DMS114 treated with DMSO at 0.1 percent for 48 hours (cell line): ENCODE results near the gene STK32C.

ENCODE experiments used
- DNase-seq: peaks from one replicate; lab custom pipeline; 2025; ENCODE audit not compliant: unreplicated experiment; lab: John Stamatoyannopoulos, UW

STK32C gene

DNA sequence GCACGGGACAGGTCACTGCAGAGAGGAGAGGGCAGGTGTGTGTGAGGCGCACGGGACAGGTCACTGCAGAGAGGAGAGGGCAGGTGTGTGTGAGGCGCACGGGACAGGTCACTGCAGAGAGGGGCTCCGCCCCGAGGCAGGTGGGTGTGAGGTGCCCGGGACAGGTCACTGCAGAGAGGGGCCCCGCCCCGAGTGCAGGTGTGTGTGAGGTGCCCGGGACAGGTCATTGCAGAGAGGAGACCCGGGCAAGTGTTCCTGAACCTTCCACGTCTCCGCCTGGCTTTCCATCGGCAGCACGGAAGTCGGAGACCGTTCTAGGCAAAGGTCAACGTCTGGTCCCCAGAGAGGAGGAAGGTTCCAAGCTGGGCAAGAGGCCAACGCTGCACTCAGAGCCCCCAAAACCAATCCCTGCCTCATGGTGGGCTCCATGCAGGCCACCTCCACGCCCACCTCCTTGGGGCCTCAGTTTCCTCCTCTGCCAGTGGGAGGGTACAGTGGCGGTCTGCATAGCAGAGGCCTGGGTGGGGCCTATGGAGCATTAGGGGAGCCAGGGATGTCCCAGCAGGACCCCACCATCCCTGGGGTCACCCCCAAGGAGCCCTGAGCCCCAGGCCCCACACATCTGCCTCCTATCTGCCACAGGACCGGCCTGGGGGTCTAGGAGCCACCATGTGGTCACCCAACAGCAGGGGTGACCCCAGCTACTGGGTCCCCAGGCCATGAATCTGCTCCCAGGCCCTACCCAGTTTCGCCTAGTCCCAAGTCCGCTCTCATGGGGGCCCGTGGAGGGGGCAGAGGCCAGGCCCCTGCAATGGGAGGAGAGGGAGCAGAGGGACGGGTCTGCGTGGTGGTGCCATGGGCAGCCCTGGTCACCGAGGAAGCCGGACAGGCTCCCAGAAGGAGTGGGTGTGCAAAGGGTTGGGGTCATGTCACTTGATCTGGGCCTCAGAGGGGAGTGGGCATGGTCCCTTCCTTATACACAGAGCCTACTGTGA lies 57.0 kb downstream of the STK32C start:
- DNase-seq = no peak

DNA sequence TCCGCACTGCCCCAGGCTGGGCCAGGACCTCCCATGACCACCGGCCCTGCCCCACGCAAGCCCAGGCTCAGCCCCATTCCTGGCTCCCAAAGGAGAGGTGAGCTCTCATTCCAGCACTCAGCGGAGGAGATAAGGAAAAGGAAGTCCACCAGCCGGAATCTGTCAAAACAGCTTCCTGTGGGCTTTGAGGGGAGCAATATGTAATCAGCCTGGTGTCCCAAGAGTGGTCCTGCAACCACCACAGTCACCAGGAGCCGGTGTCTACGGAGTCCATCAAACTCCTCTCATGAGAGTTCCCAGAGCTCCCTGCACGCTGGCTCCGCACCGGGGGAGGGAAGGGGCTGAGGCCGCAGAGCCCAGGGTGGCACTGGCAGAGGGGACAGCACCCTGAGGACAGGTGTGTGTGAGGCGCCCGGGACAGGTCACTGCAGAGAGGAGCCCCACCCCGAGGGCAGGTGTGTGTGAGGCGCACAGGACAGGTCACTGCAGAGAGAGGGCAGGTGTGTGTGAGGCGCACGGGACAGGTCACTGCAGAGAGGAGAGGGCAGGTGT lies 57.9 kb downstream of the STK32C start:
- no peak for DNase-seq

DNA sequence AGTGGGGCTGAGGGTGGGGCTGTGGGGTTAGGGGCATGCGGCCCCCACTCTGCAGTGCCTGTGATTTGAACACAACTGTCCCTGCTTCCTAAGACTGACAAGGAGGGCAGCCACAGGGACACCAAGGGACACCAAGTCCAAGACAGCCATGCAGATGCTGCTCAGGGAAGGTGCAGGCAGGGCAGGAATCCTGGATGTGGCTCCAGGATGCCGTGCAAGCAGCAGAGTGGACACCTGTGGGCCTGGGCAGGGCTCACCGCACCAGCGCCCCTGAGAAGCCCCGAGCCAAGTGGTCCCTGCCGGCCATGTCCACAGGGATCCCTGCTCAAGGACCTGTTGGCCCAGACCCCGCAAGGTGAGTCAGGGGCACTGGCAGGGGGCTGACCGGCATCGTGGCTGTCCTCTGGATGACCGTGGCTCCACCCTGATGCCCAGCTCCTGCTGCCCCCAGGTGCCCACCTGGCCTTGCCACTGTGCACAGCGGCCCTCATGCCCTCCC lies 58.5 kb downstream of the STK32C start:
- DNase-seq = no peak

DNA sequence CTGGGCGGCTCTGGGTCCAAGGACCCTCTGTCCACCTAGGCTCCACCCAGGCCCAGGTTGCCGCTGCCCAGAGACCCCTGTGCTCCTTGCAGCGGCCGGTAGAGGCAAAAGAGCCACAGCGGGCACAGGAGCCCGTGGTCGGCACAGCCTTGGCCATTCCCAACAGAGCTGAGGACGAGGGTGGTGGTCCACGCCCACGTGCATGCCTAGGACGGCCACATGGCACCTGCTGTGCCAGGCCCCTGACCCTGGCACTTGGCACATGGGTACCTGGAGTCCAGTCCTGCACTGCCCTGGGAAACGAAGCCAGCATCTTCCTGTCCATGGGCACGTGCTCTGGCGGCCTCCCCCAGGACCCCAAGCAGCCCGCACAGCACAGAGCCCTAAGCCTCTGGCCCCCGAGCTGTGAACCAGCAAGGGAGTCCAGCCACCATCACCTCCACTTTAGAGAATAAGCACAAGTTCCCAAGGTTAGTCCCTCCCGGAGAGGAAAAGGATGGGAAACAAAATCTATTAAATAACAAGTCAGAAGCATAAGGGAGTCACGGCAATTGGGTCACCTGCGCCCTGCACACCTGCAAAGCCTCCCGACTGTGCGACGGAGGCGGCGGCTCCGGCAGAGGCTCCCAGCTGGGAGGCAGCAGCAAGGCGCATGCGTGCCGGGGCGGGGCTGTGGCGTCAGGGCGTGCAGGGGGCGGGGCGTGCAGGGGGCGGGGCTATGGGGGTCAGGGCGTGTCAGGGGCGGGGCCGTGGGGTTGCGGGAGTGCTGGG lies 59.1 kb downstream of the STK32C start:
- DNase-seq = no peak

- no peak for DNase-seq
Measured at GRCh38 chr10:132247943-132248342, 59.8 kb downstream of the STK32C start.

- DNase-seq = no peak
Measured at GRCh38 chr10:132246296-132246695, 61.5 kb downstream of the STK32C start.

DNA sequence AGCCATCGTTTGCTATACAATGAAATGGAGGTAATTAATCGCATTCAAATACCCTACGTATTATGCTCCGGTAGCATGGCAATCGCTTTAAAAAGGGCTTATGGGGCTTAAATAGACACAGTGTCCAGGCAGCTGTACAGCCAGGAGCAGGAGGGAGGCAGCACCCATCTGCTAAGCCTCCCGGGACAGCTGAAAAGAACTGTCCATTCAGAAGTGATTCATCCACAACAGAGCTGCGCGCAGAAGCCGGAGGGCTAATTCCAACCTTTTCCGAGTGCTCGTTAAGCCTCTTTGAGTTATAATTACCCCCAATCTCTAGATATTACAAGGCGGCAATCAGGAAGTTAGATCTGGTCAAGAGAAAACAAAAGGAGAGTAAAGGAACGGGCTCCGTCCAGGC lies 62.7 kb downstream of the STK32C start:
- no peak for DNase-seq

DNA sequence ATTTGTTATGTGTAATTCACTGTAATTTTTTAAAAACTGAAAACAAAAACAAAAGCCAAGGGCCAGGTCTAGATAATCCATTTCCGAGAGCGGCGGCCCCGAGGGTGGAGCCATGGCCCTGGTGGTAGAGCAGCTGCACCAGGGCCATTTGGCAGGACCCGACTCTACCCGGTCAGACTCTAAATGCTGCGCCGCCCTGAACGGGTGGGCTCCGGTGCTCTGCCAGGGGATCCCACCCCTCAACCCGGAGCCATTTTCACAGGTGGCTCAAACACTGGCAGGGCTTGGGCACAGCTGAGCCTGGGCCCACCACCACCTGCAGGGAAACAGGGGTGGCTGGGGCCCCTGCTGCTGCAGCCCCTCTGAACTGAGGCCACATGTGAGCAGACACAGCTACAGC lies 64.1 kb downstream of the STK32C start:
- DNase-seq = no peak

GRCh38 chr10:132243141-132243540 lies 64.6 kb downstream of the STK32C start:
- no peak for DNase-seq

DNA sequence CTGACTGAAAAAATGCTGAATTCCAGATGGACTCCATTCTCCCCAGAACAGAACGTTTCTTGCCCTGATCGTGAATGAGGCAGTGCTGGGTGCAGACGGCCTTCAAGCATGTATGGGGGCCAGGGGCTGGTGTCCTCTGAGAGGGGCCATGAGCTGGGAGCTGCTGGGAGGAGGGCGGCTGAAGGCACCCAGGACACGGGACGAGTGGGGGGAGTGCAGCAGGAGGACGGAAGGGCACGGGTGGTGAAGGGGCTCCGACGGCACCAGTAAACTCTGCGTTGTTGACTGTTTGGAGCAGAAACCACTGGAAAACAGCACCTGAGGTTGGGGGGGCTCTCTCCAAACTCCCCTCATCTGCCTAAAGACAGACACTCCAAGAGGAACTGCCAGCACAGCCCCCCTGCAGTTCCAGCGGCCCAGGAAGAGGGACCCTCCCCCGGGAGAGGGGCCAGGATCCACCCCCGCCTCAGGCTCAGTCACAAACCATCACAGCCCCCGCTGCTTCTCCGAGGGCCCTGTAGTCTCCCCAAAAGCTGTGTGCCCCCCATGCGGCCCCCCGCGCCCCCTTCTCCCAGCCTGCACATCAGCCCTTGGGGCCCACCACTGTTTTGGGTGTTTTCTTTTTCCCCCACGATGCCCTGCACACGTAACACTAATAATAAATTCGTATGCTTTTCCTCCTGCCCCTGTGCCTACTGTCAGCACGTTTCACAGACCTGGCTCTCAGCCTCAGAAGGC lies 65.5 kb downstream of the STK32C start:
- no peak for DNase-seq

- no peak for DNase-seq
Measured at GRCh38 chr10:132241496-132241895, 66.3 kb downstream of the STK32C start.

- no peak for DNase-seq
Measured at GRCh38 chr10:132241086-132241485, 66.7 kb downstream of the STK32C start.

DNA sequence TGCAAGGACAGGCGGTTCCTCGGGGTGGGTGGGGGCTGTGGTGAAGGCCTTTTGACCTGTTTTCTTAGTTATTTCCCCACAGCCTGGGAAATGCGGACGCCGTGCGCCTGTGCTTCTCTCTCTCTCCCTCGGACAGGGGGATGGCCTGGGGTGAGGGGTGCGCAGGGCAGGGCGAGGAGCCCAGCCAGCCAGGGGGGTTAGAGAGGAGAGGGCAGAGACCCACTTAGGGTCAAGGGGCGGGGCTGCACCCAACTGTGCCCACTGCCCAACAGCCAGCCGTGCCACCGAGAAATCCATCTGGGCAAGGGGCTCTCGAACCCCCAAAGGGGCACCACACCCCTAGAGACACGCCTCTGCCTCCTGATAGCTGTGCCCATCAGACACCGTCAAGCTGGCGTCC lies 67.2 kb downstream of the STK32C start:
- no peak for DNase-seq

GRCh38 chr10:132240156-132240555 lies 67.6 kb downstream of the STK32C start:
- DNase-seq = no peak

GRCh38 chr10:132239126-132240031 lies 68.4 kb downstream of the STK32C start:
- no peak for DNase-seq

DNA sequence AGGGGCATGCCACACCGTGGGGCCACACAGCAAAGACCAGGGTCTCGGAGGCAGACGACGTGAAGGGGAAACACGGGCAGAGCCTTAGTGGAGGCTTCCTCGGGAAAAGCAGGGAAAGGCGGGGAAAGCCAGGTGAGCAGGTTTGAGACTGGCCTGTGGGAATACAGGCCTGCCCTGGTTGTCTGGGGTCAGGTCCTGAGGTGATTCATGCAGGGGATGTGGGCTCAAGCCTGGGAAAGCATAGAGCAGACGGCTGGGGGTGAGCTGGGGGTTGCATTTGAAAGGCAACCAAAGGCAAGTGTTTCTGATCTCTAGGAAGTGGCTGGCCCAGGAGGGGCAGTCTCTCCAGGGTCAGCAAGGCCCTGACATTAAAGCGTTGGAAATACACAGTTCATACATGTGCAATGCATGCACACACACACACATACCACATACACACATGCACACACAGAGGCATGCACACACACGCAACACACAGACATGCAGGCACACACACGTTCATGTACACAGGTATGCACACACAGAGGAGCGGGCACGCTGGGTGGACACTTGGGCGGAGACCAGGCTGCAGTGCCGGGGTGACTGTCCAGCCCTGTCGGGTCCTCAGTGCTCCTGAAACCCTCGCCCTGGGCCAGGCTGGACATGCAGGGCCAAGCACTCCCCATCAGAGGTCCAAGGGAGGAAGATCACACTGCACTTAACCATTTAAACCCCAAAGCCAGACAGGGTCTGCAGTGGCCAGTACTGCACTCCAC lies 69.2 kb downstream of the STK32C start:
- DNase-seq = no peak

DNA sequence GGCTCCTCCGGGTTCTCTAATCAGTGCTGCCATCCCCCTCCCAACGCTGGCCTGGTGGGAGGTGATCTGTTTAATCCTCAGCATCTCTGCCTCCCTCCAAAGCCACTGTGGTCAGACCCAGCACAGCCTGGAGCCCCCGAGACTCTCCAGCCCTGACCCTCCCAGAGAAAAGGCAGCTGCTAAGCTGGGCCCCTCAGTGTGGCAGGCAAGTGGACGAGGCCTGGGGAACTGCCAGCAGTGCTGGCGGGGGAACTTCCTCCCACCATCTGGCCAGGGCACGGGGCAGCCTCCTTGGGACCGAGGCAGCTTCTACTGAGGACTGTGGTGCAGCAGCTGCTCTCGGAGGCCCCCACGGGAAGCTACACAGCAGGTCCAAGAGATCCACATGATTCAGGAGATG lies 69.9 kb downstream of the STK32C start:
- DNase-seq = no peak

GRCh38 chr10:132237396-132237795 lies 70.4 kb downstream of the STK32C start:
- no peak for DNase-seq

GRCh38 chr10:132236881-132237280 lies 70.9 kb downstream of the STK32C start:
- no peak for DNase-seq
